CD4-positive, alpha-beta T cell (primary cell): Measurements from ENCODE around the gene SCD5. TPM values are rescaled to one million over a fixed set of nuclear protein-coding genes. Genes with fewer than 3 reads are reported as not detected.
A peak's percentile ranks its signal among the peaks of the same experiment; 100 is the strongest.

ENCODE experiments used
- ATAC-seq: fragments of 200-7000 bp; cut with Tn5 transposase; one replicate; pipeline ENCODE4 v1.10.0; 2022; ENCODE audit warnings: mild to moderate bottlenecking; ENCODE audit not compliant: poor library complexity
- CTCF ChIA-PET: fragments of 350-600 bp; sonication (Branson Sonifier 250); formaldehyde crosslinking; loops from one replicate; lab custom pipeline; 2021; ENCODE audit warnings: antibody characterized with exemption, inconsistent platforms; lab: Charles Lee
- POLR2A ChIA-PET: fragments of 350-600 bp; sonication (Branson Sonifier 250); formaldehyde crosslinking; loops from one replicate; lab custom pipeline; 2021; ENCODE audit warnings: antibody characterized with exemption, inconsistent platforms; lab: Charles Lee
- DNase-seq, 14 experiments: peaks; one replicate each; pipeline ENCODE4 v3.0.0-alpha.2; 2013 to 2020; ENCODE audit warnings: mixed read lengths in 2 of 14
- H3K27ac ChIP-seq, 2 donors: one replicate each; pipeline versions ENCODE4 v1.5.1 to v1.7.0; 2013; ENCODE audit warnings: low read length in 2 of 2, low read depth in 1 of 2, mild to moderate bottlenecking in 1 of 2
- H3K27me3 ChIP-seq, 2 experiments: 1 replicate in 1 of 2; 2 replicates in 1 of 2; pipeline versions ENCODE4 v1.6.1 to v1.7.0; 2013; ENCODE audit warnings: low read length in 2 of 2, control low read depth in 1 of 2, mild to moderate bottlenecking in 1 of 2, moderate library complexity in 1 of 2; ENCODE audit not compliant: insufficient read depth in 2 of 2, control insufficient read depth in 1 of 2
- H3K36me3 ChIP-seq: one replicate; pipeline ENCODE4 v1.6.1; 2013; ENCODE audit warnings: low read length, control low read depth; ENCODE audit not compliant: insufficient read depth
- H3K4me1 ChIP-seq: one replicate; pipeline ENCODE4 v1.6.1; 2013; ENCODE audit warnings: low read length, control low read depth; ENCODE audit not compliant: insufficient read depth
- H3K4me3 ChIP-seq: one replicate; pipeline ENCODE4 v1.5.1; 2013; ENCODE audit warnings: mild to moderate bottlenecking, low read length, moderate library complexity
- H3K9me3 ChIP-seq, 2 experiments: 1 replicate in 1 of 2; 2 replicates in 1 of 2; pipeline versions ENCODE4 v1.6.1 to v1.7.0; 2013; ENCODE audit warnings: low read length in 2 of 2, mild to moderate bottlenecking in 2 of 2, control low read depth in 1 of 2, moderate library complexity in 1 of 2; ENCODE audit not compliant: control insufficient read depth in 1 of 2, insufficient read depth in 1 of 2
- H3K27ac Mint-ChIP-seq: one replicate; pipeline ENCODE4 v1.8.0; 2020; ENCODE audit warnings: mixed read lengths
- H3K27me3 Mint-ChIP-seq: one replicate; pipeline ENCODE4 v1.8.0; 2021; ENCODE audit warnings: mixed read lengths
- H3K36me3 Mint-ChIP-seq: one replicate; pipeline ENCODE4 v1.8.0; 2021; ENCODE audit warnings: low read depth, mixed read lengths
- H3K4me1 Mint-ChIP-seq: one replicate; pipeline ENCODE4 v1.8.0; 2021; ENCODE audit warnings: low read depth, mixed read lengths
- H3K4me3 Mint-ChIP-seq: one replicate; pipeline ENCODE4 v1.8.0; 2020; ENCODE audit warnings: mild to moderate bottlenecking, mixed read lengths
- H3K9me3 Mint-ChIP-seq: one replicate; pipeline ENCODE4 v1.8.0; 2020; ENCODE audit warnings: mixed read lengths
- intact Hi-C, 2 experiments: fragments of 100-400 bp; cut with DNase I in 1 of 2; cut with micrococcal nuclease in 1 of 2; formaldehyde crosslinking; loops; one replicate each; pipeline versions ENCODE4 v1.15.1 to v1.9.0; 2023 to 2025; cut with DNase I, micrococcal nuclease
- total RNA-seq, 174 experiments: library from RNA in 2 of 174; stranded (reverse) in 2 of 174; gene quantifications; one replicate each; pipeline ENCODE4 v1.2.3 and lab custom pipeline; 2021 to 2026
- TF ChIP-seq, protein P1 (sequence below): fragments of 200-600 bp; IDR thresholded peaks from one replicate; pipeline ENCODE4 v1.8.0; 2022; ENCODE audit warnings: antibody characterized with exemption, mild to moderate bottlenecking

Gene SCD5
- total RNA-seq, 2 experiments from 2014 or later, result 0.14 to 0.25 TPM

GRCh38 chr4:82797405-82798111 lies 1.0 kb downstream of the SCD5 start:
- peaks cover 68% of the 10 kb centered on the region for H3K27me3 Mint-ChIP-seq
- no peaks in the 10 kb centered on the region for H3K36me3 Mint-ChIP-seq
- H3K9me3 ChIP-seq, result no peaks in the 10 kb centered on the region
- peaks cover 22% of the 10 kb centered on the region for H3K4me1 Mint-ChIP-seq
- peak in 1 of 14 experiments; percentile 28 for DNase-seq
- no peak for ATAC-seq
- no peak overlapping the region for H3K27ac Mint-ChIP-seq
- POLR2A ChIA-PET, result interaction anchor here (0.6 kb wide), 1 partner anchor 78 kb away, joined by 4 read pairs; no protein-coding TSS in a partner anchor
- H3K4me3 Mint-ChIP-seq, result peak overlapping the region; percentile 77
- H3K27me3 ChIP-seq, result peaks cover 35 to 46% of the 10 kb centered on the region in 2 experiments
- H3K4me3 ChIP-seq, result peak overlapping the region; percentile 29
- H3K27ac ChIP-seq, result no peak overlapping the region
- no peaks in the 10 kb centered on the region for H3K36me3 ChIP-seq
- H3K9me3 Mint-ChIP-seq, result no peaks in the 10 kb centered on the region
- intact Hi-C loops, result no loop called here
- H3K4me1 ChIP-seq, result peaks cover 27% of the 10 kb centered on the region
- TF ChIP-seq, protein P1, sequence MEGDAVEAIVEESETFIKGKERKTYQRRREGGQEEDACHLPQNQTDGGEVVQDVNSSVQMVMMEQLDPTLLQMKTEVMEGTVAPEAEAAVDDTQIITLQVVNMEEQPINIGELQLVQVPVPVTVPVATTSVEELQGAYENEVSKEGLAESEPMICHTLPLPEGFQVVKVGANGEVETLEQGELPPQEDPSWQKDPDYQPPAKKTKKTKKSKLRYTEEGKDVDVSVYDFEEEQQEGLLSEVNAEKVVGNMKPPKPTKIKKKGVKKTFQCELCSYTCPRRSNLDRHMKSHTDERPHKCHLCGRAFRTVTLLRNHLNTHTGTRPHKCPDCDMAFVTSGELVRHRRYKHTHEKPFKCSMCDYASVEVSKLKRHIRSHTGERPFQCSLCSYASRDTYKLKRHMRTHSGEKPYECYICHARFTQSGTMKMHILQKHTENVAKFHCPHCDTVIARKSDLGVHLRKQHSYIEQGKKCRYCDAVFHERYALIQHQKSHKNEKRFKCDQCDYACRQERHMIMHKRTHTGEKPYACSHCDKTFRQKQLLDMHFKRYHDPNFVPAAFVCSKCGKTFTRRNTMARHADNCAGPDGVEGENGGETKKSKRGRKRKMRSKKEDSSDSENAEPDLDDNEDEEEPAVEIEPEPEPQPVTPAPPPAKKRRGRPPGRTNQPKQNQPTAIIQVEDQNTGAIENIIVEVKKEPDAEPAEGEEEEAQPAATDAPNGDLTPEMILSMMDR, result no peak
- CTCF ChIA-PET, result no interaction called here

GRCh38 chr4:82797040-82797404 lies 1.6 kb downstream of the SCD5 start:
- TF ChIP-seq, protein P1, result no peak
- peak in 1 of 14 experiments; percentile 11 for DNase-seq
- CTCF ChIA-PET, result no interaction called here

DNA sequence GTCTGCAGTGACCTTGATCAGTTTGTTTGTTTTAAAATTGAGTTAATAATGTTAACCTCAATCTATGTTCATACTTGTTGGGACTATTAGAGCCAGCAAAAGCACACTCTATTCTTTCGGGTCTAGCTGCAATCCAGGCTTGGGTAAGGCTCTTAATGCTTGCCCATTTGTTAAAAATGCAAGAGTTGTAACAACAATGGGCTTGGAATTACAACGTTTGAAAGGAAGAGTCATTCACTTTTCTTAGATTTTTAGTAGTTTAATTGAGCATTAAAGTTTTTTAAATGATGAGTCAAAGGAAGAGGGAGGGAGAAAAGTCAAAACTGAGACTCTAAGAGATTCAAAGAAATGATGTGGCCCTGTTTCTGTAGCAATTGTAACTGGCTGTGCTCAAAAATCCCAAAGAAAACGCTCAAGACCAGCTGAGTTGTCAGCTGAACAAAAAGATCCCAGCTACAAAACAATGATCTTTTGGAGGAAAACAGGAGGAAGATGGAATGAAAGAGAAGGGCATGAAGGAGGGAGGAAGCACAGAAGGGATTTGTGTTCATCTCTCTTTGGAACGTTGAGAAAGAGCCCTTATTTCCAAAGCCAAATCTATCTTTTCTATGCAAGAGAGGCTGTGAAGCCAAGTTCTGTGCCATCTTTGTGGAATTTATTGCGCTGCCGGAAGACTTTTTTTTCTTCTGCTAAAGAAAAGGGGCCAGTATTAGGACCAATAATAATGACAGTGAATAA lies 5.5 kb downstream of the SCD5 start:
- Histone ChIP-seq H3K36me3 (no peaks in the 10 kb centered on the region), H3K9me3 (no peaks in the 10 kb centered on the region), H3K4me3 (no peak overlapping the region), H3K27me3 (peaks cover 16 to 19% of the 10 kb centered on the region in 2 experiments), H3K4me1 (peaks cover 13% of the 10 kb centered on the region), H3K27ac (no peak overlapping the region)
- ATAC-seq, result no peak
- intact Hi-C loops, result no loop called here
- ChIA-PET CTCF (no interaction called here), POLR2A (no interaction called here)
- no peak overlapping the region for H3K27ac Mint-ChIP-seq
- DNase-seq, result no peak
- H3K27me3 Mint-ChIP-seq, result peaks cover 41% of the 10 kb centered on the region
- peaks cover 12% of the 10 kb centered on the region for H3K4me1 Mint-ChIP-seq
- H3K4me3 Mint-ChIP-seq, result no peak overlapping the region
- TF ChIP-seq, protein P1, result no peak
- no peaks in the 10 kb centered on the region for H3K36me3 Mint-ChIP-seq
- H3K9me3 Mint-ChIP-seq, result no peaks in the 10 kb centered on the region

More at GRCh38 chr4:82797040-82797404, 1.6 kb downstream of the SCD5 start:
- POLR2A ChIA-PET, result no interaction called here
- no peaks in the 10 kb centered on the region for H3K36me3 Mint-ChIP-seq
- H3K4me1 ChIP-seq, result peaks cover 27% of the 10 kb centered on the region
- no peak overlapping the region for H3K4me3 ChIP-seq
- no peaks in the 10 kb centered on the region for H3K9me3 ChIP-seq
- ATAC-seq, result no peak
- intact Hi-C loops, result no loop called here
- H3K27ac ChIP-seq, result no peak overlapping the region
- peaks cover 67% of the 10 kb centered on the region for H3K27me3 Mint-ChIP-seq
- H3K36me3 ChIP-seq, result no peaks in the 10 kb centered on the region
- no peak overlapping the region for H3K27ac Mint-ChIP-seq
- H3K9me3 Mint-ChIP-seq, result no peaks in the 10 kb centered on the region
- peaks cover 35 to 41% of the 10 kb centered on the region in 2 experiments for H3K27me3 ChIP-seq
- H3K4me1 Mint-ChIP-seq, result peaks cover 22% of the 10 kb centered on the region
- peak overlapping the region; percentile 77 for H3K4me3 Mint-ChIP-seq
